HL-60 (cell line): ENCODE data around the gene PRICKLE4.
A peak's percentile ranks its signal among the peaks of the same experiment; 100 is the strongest.

Experiments used
- DNase-seq, 2 experiments: peaks; one replicate each; pipeline ENCODE4 v3.0.0-alpha.2; 2010 to 2020; ENCODE audit warnings: low read depth in 1 of 2, low spot score in 1 of 2
- H3K27ac ChIP-seq: fragments of 250-450 bp; sonication (Bioruptor Pico); replicated peaks from 2 replicates; pipeline ENCODE4 v1.5.1; 2020; ENCODE audit warnings: mild to moderate bottlenecking, moderate library complexity
- H3K27me3 ChIP-seq: fragments of 250-450 bp; sonication (Bioruptor Pico); 2 replicates; pipeline ENCODE4 v1.5.1; 2021; ENCODE audit warnings: mild to moderate bottlenecking, moderate library complexity; ENCODE audit not compliant: insufficient read depth, poor library complexity, severe bottlenecking
- H3K4me3 ChIP-seq: replicated peaks from 2 replicates; pipeline ENCODE4 v1.5.1; 2011; ENCODE audit warnings: mild to moderate bottlenecking, control low read depth, low read length; ENCODE audit not compliant: insufficient read depth
- CTCF ChIP-seq: IDR thresholded peaks from one replicate; pipeline ENCODE4 v1.5.1; 2011; ENCODE audit warnings: low read length, control low read depth, inconsistent platforms; ENCODE audit not compliant: insufficient read depth
- GABPA ChIP-seq: IDR thresholded peaks from 2 replicates; pipeline ENCODE4 v1.6.1; 2012; ENCODE audit warnings: low read depth
- POLR2AphosphoS5 ChIP-seq: IDR thresholded peaks from 2 replicates; pipeline ENCODE4 v1.6.1; 2012; ENCODE audit warnings: low read depth
- REST ChIP-seq: IDR thresholded peaks from 2 replicates; pipeline ENCODE4 v1.6.1; 2012; ENCODE audit warnings: low read depth; ENCODE audit not compliant: insufficient replicate concordance
- SPI1 ChIP-seq: IDR thresholded peaks from 2 replicates; pipeline ENCODE4 v1.6.1; 2012; ENCODE audit warnings: low read depth, mild to moderate bottlenecking, borderline replicate concordance

PRICKLE4 gene

GRCh38 chr6:41779336-41779735 is 1.2 kb upstream of the PRICKLE4 start:
- TF ChIP-seq CTCF (no peak), GABPA (no peak), POLR2AphosphoS5 (no peak), REST (no peak), SPI1 (no peak)
- Histone ChIP-seq H3K27me3 (no peaks in the 10 kb centered on the region), H3K4me3 (peak overlapping the region; percentile 76), H3K27ac (no peak overlapping the region)
- no peak for DNase-seq

- peak within 1 kb of the TSS; percentile 76 for H3K4me3 ChIP-seq
- no peaks in the 10 kb centered on the region for H3K27me3 ChIP-seq
- TF ChIP-seq CTCF, result peak; percentile 76
- no peak for TF ChIP-seq REST
- DNase-seq, result peak; percentile 89 to 97
- no peak within 1 kb of the TSS; the same call in 1 of the 2 replicates for H3K27ac ChIP-seq
These were observed 613 bp upstream of the PRICKLE4 start, which contains the start of gene FRS3 for GRCh38 chr6:41779788-41780550. TSS of gene FRS3 (minus strand) at chr6:41779900. CDS start at chr6:41776987, 2,913 bp downstream.

- Histone ChIP-seq H3K4me3 (no peak overlapping the region), H3K27me3 (no peaks in the 10 kb centered on the region), H3K27ac (no peak overlapping the region)
- TF ChIP-seq GABPA (no peak), SPI1 (no peak)
- DNase-seq, result no peak
These were observed 766 bp downstream of the PRICKLE4 start for GRCh38 chr6:41781366-41781730.

GRCh38 chr6:41783106-41783780 is 2.7 kb downstream of the PRICKLE4 start:
- Histone ChIP-seq H3K4me3 (no peak overlapping the region), H3K27me3 (no peaks in the 10 kb centered on the region), H3K27ac (no peak overlapping the region)
- TF ChIP-seq SPI1, result no peak
- no peak for TF ChIP-seq REST
- TF ChIP-seq POLR2AphosphoS5, result no peak
- no peak for TF ChIP-seq GABPA
- no peak for DNase-seq
